GM23338 (cell line): ENCODE results near the gene ZNF460. TPM values are rescaled to one million over a fixed set of nuclear protein-coding genes. Genes with fewer than 3 reads are reported as not detected.

Experiments used
- ATAC-seq: fragments of 200-7000 bp; cut with Tn5 transposase; 3 replicates; pipeline ENCODE4 v1.9.1; 2020
- DNase-seq: peaks from one replicate; pipeline ENCODE4 v3.0.0-alpha.2; 2015; ENCODE audit warnings: low spot score
- H2AFZ ChIP-seq: fragments of 200-600 bp; sonication (generic); 2 replicates; pipeline ENCODE4 v1.8.0; 2016; ENCODE audit warnings: antibody characterized with exemption, mild to moderate bottlenecking, moderate library complexity
- H3F3A ChIP-seq: fragments of 200-600 bp; sonication (generic); replicated peaks from 2 replicates; pipeline ENCODE4 v1.8.0; 2017; ENCODE audit warnings: antibody characterized with exemption, mixed run types, low read depth
- H3K27ac ChIP-seq: fragments of 200-600 bp; sonication (generic); 2 replicates; pipeline ENCODE4 v1.6.1; 2016; ENCODE audit warnings: low read depth
- H3K27me3 ChIP-seq: fragments of 200-600 bp; sonication (generic); 2 replicates; pipeline ENCODE4 v1.8.0; 2016; ENCODE audit warnings: mild to moderate bottlenecking, mixed run types, moderate library complexity; ENCODE audit not compliant: insufficient read depth
- H3K36me3 ChIP-seq: fragments of 200-600 bp; sonication (generic); 2 replicates; pipeline ENCODE4 v1.8.0; 2016; ENCODE audit warnings: mild to moderate bottlenecking; ENCODE audit not compliant: insufficient read depth
- H3K4me1 ChIP-seq: fragments of 200-600 bp; sonication (generic); 2 replicates; pipeline ENCODE4 v1.8.0; 2016; ENCODE audit warnings: mild to moderate bottlenecking, moderate library complexity; ENCODE audit not compliant: insufficient read depth
- H3K4me2 ChIP-seq: fragments of 200-600 bp; sonication (generic); 2 replicates; pipeline ENCODE4 v1.7.1; 2017; ENCODE audit warnings: mixed run types
- H3K4me3 ChIP-seq: fragments of 200-600 bp; sonication (generic); 2 replicates; pipeline ENCODE4 v1.6.1; 2016; ENCODE audit warnings: mixed run types
- H3K79me2 ChIP-seq: fragments of 200-600 bp; sonication (generic); replicated peaks from 2 replicates; pipeline ENCODE4 v1.8.0; 2017; ENCODE audit warnings: mild to moderate bottlenecking; ENCODE audit not compliant: insufficient read depth
- H3K9me2 ChIP-seq: fragments of 200-600 bp; sonication (generic); 2 replicates; pipeline ENCODE4 v1.8.0; 2017; ENCODE audit not compliant: insufficient read depth
- H4K20me1 ChIP-seq: fragments of 200-600 bp; sonication (generic); replicated peaks from 2 replicates; pipeline ENCODE4 v1.8.0; 2017; ENCODE audit warnings: mild to moderate bottlenecking; ENCODE audit not compliant: insufficient read depth
- H3K27ac Mint-ChIP-seq: 2 replicates; pipeline ENCODE4 v1.8.0; 2020; ENCODE audit warnings: inconsistent platforms, mild to moderate bottlenecking, moderate library complexity, mixed read lengths
- H3K27me3 Mint-ChIP-seq: 3 replicates; pipeline ENCODE4 v1.8.0; 2022; ENCODE audit warnings: low read depth, mild to moderate bottlenecking, moderate library complexity, mixed read lengths, inconsistent platforms; ENCODE audit not compliant: insufficient read depth, poor library complexity
- H3K36me3 Mint-ChIP-seq: 3 replicates; pipeline ENCODE4 v1.8.0; 2021; ENCODE audit warnings: low read depth, mild to moderate bottlenecking, inconsistent platforms, moderate library complexity, mixed read lengths
- H3K4me1 Mint-ChIP-seq: 3 replicates; pipeline ENCODE4 v1.8.0; 2020; ENCODE audit warnings: mild to moderate bottlenecking, inconsistent platforms, mixed read lengths
- H3K4me3 Mint-ChIP-seq: 3 replicates; pipeline ENCODE4 v1.8.0; 2021; ENCODE audit warnings: moderate library complexity, mild to moderate bottlenecking, inconsistent platforms, mixed read lengths
- H3K9me3 Mint-ChIP-seq: 3 replicates; pipeline ENCODE4 v1.8.0; 2020; ENCODE audit warnings: moderate library complexity, mild to moderate bottlenecking, inconsistent platforms, mixed read lengths
- CREB1 ChIP-seq: fragments of 250-450 bp; sonication (Bioruptor Pico); IDR thresholded peaks from 2 replicates; pipeline ENCODE4 v1.5.0; 2020; ENCODE audit warnings: low read depth, mild to moderate bottlenecking, moderate library complexity
- EZH2 ChIP-seq: fragments of 200-600 bp; sonication (generic); IDR thresholded peaks from one replicate; pipeline ENCODE4 v1.8.0; 2017; ENCODE audit warnings: antibody characterized with exemption, mild to moderate bottlenecking, low read depth; ENCODE audit not compliant: unreplicated experiment
- EZH2phosphoT487 ChIP-seq: fragments of 200-600 bp; sonication (generic); IDR thresholded peaks from one replicate; pipeline ENCODE4 v1.8.1; 2018; ENCODE audit warnings: antibody characterized with exemption; ENCODE audit not compliant: unreplicated experiment
- JUNB ChIP-seq: IDR thresholded peaks from one replicate; pipeline ENCODE4 v1.6.1; 2016; ENCODE audit warnings: antibody characterized with exemption; ENCODE audit not compliant: unreplicated experiment
- NANOG ChIP-seq: IDR thresholded peaks from 2 replicates; pipeline ENCODE4 v1.6.1; 2016; ENCODE audit warnings: antibody characterized with exemption, borderline replicate concordance
- POLR2AphosphoS5 ChIP-seq: IDR thresholded peaks from 2 replicates; pipeline ENCODE4 v1.6.1; 2016; ENCODE audit warnings: antibody characterized with exemption, low read depth
- STAT1 ChIP-seq: IDR thresholded peaks from one replicate; pipeline ENCODE4 v1.6.1; 2016; ENCODE audit warnings: antibody characterized with exemption; ENCODE audit not compliant: unreplicated experiment
- ZNF114 ChIP-seq: fragments of 250-450 bp; sonication (Bioruptor Pico); IDR thresholded peaks from 2 replicates; pipeline ENCODE4 v1.5.0; 2020; ENCODE audit warnings: mild to moderate bottlenecking, moderate library complexity
- ZNF331 ChIP-seq: fragments of 250-450 bp; sonication (Bioruptor Pico); IDR thresholded peaks from 2 replicates; pipeline ENCODE4 v1.5.0; 2020; ENCODE audit warnings: low read depth, mild to moderate bottlenecking, moderate library complexity
- polyA plus RNA-seq: library from polyadenylated mRNA; unstranded; fragments of >200 nt; fragmentation: Nextera tagmentation; extraction: Ambion mirVana; gene quantifications from 2 replicates; pipeline ENCODE4 v1.2.1, GENCODE V29; 2016
- total RNA-seq: library from RNA; depleted of rRNA; stranded (reverse); fragments of >200 nt; shearing (Covaris generic); gene quantifications from 2 replicates; pipeline ENCODE4 v1.2.3, GENCODE V29; 2014
- TF ChIP-seq, protein P1 (sequence below), 2 experiments: fragments of 200-600 bp in 1 of 2; sonication (generic) in 1 of 2; conservative IDR thresholded peaks; 2 replicates each; pipeline versions ENCODE4 v1.5.1 to v1.6.1; 2016 to 2017; ENCODE audit warnings: antibody characterized with exemption in 2 of 2, low read depth in 2 of 2, mild to moderate bottlenecking in 2 of 2, moderate library complexity in 1 of 2
- TF ChIP-seq, protein P2 (sequence below): fragments of 250-450 bp; sonication (Bioruptor Pico); IDR thresholded peaks from 2 replicates; pipeline ENCODE4 v1.5.0; 2020; ENCODE audit warnings: mild to moderate bottlenecking, moderate library complexity
- TF ChIP-seq, protein P3 (sequence below): IDR thresholded peaks from 2 replicates; pipeline ENCODE4 v1.6.1; 2016; ENCODE audit warnings: antibody characterized with exemption
- TF ChIP-seq, protein P4 (sequence below): IDR thresholded peaks from one replicate; pipeline ENCODE4 v1.6.1; 2018; ENCODE audit warnings: antibody characterized with exemption; ENCODE audit not compliant: unreplicated experiment

Gene ZNF460
- total and polyA plus RNA-seq, 2 experiments from 2014 or later, result 3.4 to 81.7 TPM

DNA sequence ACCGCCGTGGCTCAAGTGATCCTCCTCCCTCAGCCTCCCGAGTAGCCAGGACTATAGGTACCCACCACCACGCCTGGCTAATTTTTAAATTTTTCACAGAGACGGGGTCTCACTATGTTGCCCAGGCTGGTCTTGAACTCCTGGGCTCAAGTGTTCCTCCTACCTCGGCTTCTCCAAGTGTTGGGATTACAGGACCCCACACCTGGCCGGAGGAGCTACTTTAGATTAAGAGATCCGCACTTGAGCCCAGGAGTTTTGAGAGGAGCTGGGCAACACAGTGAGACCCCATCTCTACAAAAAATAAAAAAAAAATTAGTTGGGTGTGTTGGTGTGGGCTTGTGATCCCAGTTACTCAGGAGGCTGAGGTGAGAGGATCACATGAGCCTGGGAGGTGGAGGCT lies 9.0 kb upstream of the ZNF460 start:
- no peaks in the 10 kb centered on the region for H3K36me3 Mint-ChIP-seq
- H2AFZ ChIP-seq, result no peak overlapping the region
- TF ChIP-seq, protein P1, sequence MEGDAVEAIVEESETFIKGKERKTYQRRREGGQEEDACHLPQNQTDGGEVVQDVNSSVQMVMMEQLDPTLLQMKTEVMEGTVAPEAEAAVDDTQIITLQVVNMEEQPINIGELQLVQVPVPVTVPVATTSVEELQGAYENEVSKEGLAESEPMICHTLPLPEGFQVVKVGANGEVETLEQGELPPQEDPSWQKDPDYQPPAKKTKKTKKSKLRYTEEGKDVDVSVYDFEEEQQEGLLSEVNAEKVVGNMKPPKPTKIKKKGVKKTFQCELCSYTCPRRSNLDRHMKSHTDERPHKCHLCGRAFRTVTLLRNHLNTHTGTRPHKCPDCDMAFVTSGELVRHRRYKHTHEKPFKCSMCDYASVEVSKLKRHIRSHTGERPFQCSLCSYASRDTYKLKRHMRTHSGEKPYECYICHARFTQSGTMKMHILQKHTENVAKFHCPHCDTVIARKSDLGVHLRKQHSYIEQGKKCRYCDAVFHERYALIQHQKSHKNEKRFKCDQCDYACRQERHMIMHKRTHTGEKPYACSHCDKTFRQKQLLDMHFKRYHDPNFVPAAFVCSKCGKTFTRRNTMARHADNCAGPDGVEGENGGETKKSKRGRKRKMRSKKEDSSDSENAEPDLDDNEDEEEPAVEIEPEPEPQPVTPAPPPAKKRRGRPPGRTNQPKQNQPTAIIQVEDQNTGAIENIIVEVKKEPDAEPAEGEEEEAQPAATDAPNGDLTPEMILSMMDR (conservative IDR thresholded peaks at IDR 0.05; ENCODE audit: low read depth in 2 of 2), result no peak
- TF ChIP-seq, protein P2, sequence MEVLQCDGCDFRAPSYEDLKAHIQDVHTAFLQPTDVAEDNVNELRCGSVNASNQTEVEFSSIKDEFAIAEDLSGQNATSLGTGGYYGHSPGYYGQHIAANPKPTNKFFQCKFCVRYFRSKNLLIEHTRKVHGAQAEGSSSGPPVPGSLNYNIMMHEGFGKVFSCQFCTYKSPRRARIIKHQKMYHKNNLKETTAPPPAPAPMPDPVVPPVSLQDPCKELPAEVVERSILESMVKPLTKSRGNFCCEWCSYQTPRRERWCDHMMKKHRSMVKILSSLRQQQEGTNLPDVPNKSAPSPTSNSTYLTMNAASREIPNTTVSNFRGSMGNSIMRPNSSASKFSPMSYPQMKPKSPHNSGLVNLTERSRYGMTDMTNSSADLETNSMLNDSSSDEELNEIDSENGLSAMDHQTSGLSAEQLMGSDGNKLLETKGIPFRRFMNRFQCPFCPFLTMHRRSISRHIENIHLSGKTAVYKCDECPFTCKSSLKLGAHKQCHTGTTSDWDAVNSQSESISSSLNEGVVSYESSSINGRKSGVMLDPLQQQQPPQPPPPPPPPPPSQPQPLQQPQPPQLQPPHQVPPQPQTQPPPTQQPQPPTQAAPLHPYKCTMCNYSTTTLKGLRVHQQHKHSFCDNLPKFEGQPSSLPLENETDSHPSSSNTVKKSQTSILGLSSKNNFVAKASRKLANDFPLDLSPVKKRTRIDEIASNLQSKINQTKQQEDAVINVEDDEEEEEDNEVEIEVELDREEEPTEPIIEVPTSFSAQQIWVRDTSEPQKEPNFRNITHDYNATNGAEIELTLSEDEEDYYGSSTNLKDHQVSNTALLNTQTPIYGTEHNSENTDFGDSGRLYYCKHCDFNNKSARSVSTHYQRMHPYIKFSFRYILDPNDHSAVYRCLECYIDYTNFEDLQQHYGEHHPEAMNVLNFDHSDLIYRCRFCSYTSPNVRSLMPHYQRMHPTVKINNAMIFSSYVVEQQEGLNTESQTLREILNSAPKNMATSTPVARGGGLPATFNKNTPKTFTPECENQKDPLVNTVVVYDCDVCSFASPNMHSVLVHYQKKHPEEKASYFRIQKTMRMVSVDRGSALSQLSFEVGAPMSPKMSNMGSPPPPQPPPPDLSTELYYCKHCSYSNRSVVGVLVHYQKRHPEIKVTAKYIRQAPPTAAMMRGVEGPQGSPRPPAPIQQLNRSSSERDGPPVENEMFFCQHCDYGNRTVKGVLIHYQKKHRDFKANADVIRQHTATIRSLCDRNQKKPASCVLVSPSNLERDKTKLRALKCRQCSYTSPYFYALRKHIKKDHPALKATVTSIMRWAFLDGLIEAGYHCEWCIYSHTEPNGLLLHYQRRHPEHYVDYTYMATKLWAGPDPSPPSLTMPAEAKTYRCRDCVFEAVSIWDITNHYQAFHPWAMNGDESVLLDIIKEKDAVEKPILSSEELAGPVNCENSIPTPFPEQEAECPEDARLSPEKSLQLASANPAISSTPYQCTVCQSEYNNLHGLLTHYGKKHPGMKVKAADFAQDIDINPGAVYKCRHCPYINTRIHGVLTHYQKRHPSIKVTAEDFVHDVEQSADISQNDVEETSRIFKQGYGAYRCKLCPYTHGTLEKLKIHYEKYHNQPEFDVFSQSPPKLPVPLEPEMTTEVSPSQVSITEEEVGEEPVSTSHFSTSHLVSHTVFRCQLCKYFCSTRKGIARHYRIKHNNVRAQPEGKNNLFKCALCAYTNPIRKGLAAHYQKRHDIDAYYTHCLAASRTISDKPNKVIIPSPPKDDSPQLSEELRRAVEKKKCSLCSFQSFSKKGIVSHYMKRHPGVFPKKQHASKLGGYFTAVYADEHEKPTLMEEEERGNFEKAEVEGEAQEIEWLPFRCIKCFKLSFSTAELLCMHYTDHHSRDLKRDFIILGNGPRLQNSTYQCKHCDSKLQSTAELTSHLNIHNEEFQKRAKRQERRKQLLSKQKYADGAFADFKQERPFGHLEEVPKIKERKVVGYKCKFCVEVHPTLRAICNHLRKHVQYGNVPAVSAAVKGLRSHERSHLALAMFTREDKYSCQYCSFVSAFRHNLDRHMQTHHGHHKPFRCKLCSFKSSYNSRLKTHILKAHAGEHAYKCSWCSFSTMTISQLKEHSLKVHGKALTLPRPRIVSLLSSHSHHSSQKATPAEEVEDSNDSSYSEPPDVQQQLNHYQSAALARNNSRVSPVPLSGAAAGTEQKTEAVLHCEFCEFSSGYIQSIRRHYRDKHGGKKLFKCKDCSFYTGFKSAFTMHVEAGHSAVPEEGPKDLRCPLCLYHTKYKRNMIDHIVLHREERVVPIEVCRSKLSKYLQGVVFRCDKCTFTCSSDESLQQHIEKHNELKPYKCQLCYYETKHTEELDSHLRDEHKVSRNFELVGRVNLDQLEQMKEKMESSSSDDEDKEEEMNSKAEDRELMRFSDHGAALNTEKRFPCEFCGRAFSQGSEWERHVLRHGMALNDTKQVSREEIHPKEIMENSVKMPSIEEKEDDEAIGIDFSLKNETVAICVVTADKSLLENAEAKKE (CRISPR knock-in tag), result no peak
- TF ChIP-seq, protein P3, sequence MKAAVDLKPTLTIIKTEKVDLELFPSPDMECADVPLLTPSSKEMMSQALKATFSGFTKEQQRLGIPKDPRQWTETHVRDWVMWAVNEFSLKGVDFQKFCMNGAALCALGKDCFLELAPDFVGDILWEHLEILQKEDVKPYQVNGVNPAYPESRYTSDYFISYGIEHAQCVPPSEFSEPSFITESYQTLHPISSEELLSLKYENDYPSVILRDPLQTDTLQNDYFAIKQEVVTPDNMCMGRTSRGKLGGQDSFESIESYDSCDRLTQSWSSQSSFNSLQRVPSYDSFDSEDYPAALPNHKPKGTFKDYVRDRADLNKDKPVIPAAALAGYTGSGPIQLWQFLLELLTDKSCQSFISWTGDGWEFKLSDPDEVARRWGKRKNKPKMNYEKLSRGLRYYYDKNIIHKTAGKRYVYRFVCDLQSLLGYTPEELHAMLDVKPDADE, result no peak
- TF ChIP-seq JUNB, result no peak
- TF ChIP-seq, protein P4, sequence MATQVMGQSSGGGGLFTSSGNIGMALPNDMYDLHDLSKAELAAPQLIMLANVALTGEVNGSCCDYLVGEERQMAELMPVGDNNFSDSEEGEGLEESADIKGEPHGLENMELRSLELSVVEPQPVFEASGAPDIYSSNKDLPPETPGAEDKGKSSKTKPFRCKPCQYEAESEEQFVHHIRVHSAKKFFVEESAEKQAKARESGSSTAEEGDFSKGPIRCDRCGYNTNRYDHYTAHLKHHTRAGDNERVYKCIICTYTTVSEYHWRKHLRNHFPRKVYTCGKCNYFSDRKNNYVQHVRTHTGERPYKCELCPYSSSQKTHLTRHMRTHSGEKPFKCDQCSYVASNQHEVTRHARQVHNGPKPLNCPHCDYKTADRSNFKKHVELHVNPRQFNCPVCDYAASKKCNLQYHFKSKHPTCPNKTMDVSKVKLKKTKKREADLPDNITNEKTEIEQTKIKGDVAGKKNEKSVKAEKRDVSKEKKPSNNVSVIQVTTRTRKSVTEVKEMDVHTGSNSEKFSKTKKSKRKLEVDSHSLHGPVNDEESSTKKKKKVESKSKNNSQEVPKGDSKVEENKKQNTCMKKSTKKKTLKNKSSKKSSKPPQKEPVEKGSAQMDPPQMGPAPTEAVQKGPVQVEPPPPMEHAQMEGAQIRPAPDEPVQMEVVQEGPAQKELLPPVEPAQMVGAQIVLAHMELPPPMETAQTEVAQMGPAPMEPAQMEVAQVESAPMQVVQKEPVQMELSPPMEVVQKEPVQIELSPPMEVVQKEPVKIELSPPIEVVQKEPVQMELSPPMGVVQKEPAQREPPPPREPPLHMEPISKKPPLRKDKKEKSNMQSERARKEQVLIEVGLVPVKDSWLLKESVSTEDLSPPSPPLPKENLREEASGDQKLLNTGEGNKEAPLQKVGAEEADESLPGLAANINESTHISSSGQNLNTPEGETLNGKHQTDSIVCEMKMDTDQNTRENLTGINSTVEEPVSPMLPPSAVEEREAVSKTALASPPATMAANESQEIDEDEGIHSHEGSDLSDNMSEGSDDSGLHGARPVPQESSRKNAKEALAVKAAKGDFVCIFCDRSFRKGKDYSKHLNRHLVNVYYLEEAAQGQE, result no peak
- no peak for TF ChIP-seq ZNF114 (CRISPR knock-in tag)
- TF ChIP-seq ZNF331 (CRISPR knock-in tag), result no peak
- TF ChIP-seq EZH2phosphoT487, result no peak
- no peak for TF ChIP-seq STAT1
- no peak for TF ChIP-seq POLR2AphosphoS5
- no peak for TF ChIP-seq CREB1 (CRISPR knock-in tag)
- TF ChIP-seq NANOG, result no peak
- TF ChIP-seq EZH2, result no peak
- H3K79me2 ChIP-seq, result no peaks in the 10 kb centered on the region
- H3K27me3 ChIP-seq, result no peaks in the 10 kb centered on the region
- peaks cover 8% of the 10 kb centered on the region for H3K4me1 Mint-ChIP-seq
- ATAC-seq, result no peak
- H3K27ac ChIP-seq, result no peak overlapping the region
- no peak overlapping the region for H3K4me3 Mint-ChIP-seq
- DNase-seq, result no peak
- H3K9me2 ChIP-seq, result no peaks in the 10 kb centered on the region
- H3K4me2 ChIP-seq, result no peak overlapping the region
- H3K27me3 Mint-ChIP-seq, result no peaks in the 10 kb centered on the region
- no peak overlapping the region for H3K4me3 ChIP-seq
- no peaks in the 10 kb centered on the region for H3F3A ChIP-seq
- no peaks in the 10 kb centered on the region for H4K20me1 ChIP-seq
- H3K9me3 Mint-ChIP-seq, result no peaks in the 10 kb centered on the region
- H3K27ac Mint-ChIP-seq, result no peak overlapping the region
- no peaks in the 10 kb centered on the region for H3K36me3 ChIP-seq
- no peaks in the 10 kb centered on the region for H3K4me1 ChIP-seq
